HepG2 (cell line): ENCODE results near the gene RFX2. TPM values are rescaled to one million over a fixed set of nuclear protein-coding genes. Genes with fewer than 3 reads are reported as not detected.
"Not testable (repeated sequence)": the region's sequence is repeated elsewhere in the genome, so short reads cannot be mapped to it uniquely, and the experiment has no call there.

Experiments
- ATAC-seq: fragments of 200-7000 bp; cut with Tn5 transposase; 3 replicates; pipeline ENCODE4 v1.9.1; 2020; ENCODE audit warnings: mild to moderate bottlenecking, moderate library complexity
- BruUV-seq: library from RNA; stranded (reverse); fragments of 400-500 nt; replicated peaks from 2 replicates; lab custom pipeline; 2021; lab: Mats Ljungman, UMichigan
- CTCF ChIA-PET: fragments of 300-600 bp; formaldehyde crosslinking; extraction: SDS; loops from one replicate; lab custom pipeline; 2021; ENCODE audit warnings: low total read pairs, inconsistent platforms, low intra/inter-chr PET ratio; lab: Yijun Ruan, JAX
- POLR2A ChIA-PET: fragments of 350-600 bp; sonication (Branson Sonifier 250); formaldehyde crosslinking; loops from one replicate; lab custom pipeline; 2020; ENCODE audit warnings: antibody characterized with exemption, inconsistent platforms; lab: Yijun Ruan, JAX
- DNase-seq: peaks from one replicate; pipeline ENCODE4 v3.0.0-alpha.2; 2015; ENCODE audit warnings: low spot score
- FAIRE-seq: peaks from 3 replicates; lab custom pipeline; 2011; peaks lifted over from hg19 to GRCh38; lab: Jason Lieb, UNC
- H2AFZ ChIP-seq: one replicate; pipeline ENCODE4 v1.6.1; 2011; ENCODE audit warnings: low read length, inconsistent platforms
- H3K27ac ChIP-seq: fragments of 300-600 bp; 3 replicates; pipeline ENCODE4 v1.8.0; 2011; ENCODE audit warnings: mixed run types, mild to moderate bottlenecking, mixed read lengths, low read length, inconsistent platforms; ENCODE audit not compliant: insufficient read depth; ENCODE audit errors: extremely low read length
- H3K27me3 ChIP-seq, 2 experiments: fragments of 200-600 bp in 1 of 2; 2 replicates in 1 of 2; 3 replicates in 1 of 2; pipeline versions ENCODE4 v1.6.0 to v1.8.0; 2011; ENCODE audit warnings: low read length in 2 of 2, mild to moderate bottlenecking in 2 of 2, moderate library complexity in 2 of 2, inconsistent platforms in 1 of 2; ENCODE audit not compliant: insufficient read depth in 2 of 2, control insufficient read depth in 1 of 2
- H3K36me3 ChIP-seq, 2 experiments: fragments of 200-600 bp in 1 of 2; replicated peaks in 1 of 2; 2 replicates in 1 of 2; 3 replicates in 1 of 2; pipeline versions ENCODE4 v1.5.1 to v1.8.0; 2011; ENCODE audit warnings: low read length in 2 of 2, inconsistent platforms in 1 of 2; ENCODE audit not compliant: insufficient read depth in 2 of 2, control insufficient read depth in 1 of 2
- H3K4me1 ChIP-seq: 2 replicates; pipeline ENCODE4 v1.5.1; 2012; ENCODE audit warnings: low read length, inconsistent platforms; ENCODE audit not compliant: insufficient read depth
- H3K4me2 ChIP-seq: 2 replicates; pipeline ENCODE4 v1.6.0; 2011; ENCODE audit warnings: low read depth, low read length, inconsistent platforms
- H3K4me3 ChIP-seq, 3 experiments: fragments of 200-600 bp in 1 of 3; sonication (generic), shearing (Covaris generic) in 1 of 3; replicated peaks in 1 of 3; 2 replicates each; pipeline ENCODE4 v1.5.1; 2011 to 2016; ENCODE audit warnings: low read length in 3 of 3, inconsistent platforms in 2 of 3, low read depth in 2 of 3, mild to moderate bottlenecking in 2 of 3, control low read depth in 1 of 3, mixed read lengths in 1 of 3; ENCODE audit not compliant: insufficient read depth in 1 of 3
- H3K79me2 ChIP-seq: one replicate; pipeline ENCODE4 v1.6.1; 2011; ENCODE audit warnings: low read length, inconsistent platforms; ENCODE audit not compliant: insufficient read depth
- H3K9ac ChIP-seq: 2 replicates; pipeline ENCODE4 v1.6.0; 2011; ENCODE audit warnings: mild to moderate bottlenecking, low read depth, low read length, inconsistent platforms; ENCODE audit not compliant: insufficient read depth
- H3K9me3 ChIP-seq: 2 replicates; pipeline ENCODE4 v1.5.1; 2012; ENCODE audit warnings: mild to moderate bottlenecking, low read length
- H4K20me1 ChIP-seq: 2 replicates; pipeline ENCODE4 v1.6.0; 2011; ENCODE audit warnings: inconsistent platforms, mild to moderate bottlenecking, low read length, moderate library complexity; ENCODE audit not compliant: insufficient read depth
- BHLHE40 ChIP-seq: IDR thresholded peaks from 2 replicates; pipeline ENCODE4 v1.6.1; 2011; ENCODE audit warnings: low read length, improper control_type of control experiment
- HNF4G ChIP-seq, 2 experiments: sonication (generic) in 1 of 2; formaldehyde crosslinking in 1 of 2; IDR thresholded peaks; 2 replicates each; pipeline versions ENCODE4 v1.4.0 to v1.6.1; 2011 to 2020; ENCODE audit warnings: borderline replicate concordance in 2 of 2, low read depth in 2 of 2, mild to moderate bottlenecking in 2 of 2, low read length in 1 of 2, missing genetic modification reagents in 1 of 2, moderate library complexity in 1 of 2
- ZNF121 ChIP-seq: sonication (generic); formaldehyde crosslinking; IDR thresholded peaks from 2 replicates; pipeline ENCODE4 v1.5.0; 2020; ENCODE audit warnings: mild to moderate bottlenecking, missing genetic modification reagents
- WGBS: methylation state at CpG from one replicate; pipeline ENCODE4 v1.1.6; 2017; ENCODE audit warnings: low lambda C conversion rate; 5-methylcytosine and 5-hydroxymethylcytosine counted together
- in situ Hi-C: cut with HindIII; loops from 2 replicates; pipeline ENCODE4 v1.10.0; 2017; ENCODE audit warnings: low pct_unique_long_range_greater_than_20kb; ENCODE audit not compliant: extremely low pct_ligation_motif_present
- intact Hi-C: fragments of 100-400 bp; cut with micrococcal nuclease; formaldehyde crosslinking; loops from one replicate; pipeline ENCODE4 v1.10.0; 2022; ENCODE audit not compliant: unreplicated experiment
- polyA plus RNA-seq, 8 experiments: library from polyadenylated mRNA; depleted of rRNA in 3 of 8; stranded (reverse) in 7 of 8; unstranded in 1 of 8; fragments of >200 nt; fragmentation: Illumina TruSeq in 4 of 8; extraction: Trizol in 4 of 8; gene quantifications; 2 replicates each; pipeline versions ENCODE4 v1.2.1 to v1.2.3, GENCODE V29; 2011 to 2016; ENCODE audit warnings: low read depth in 4 of 8, missing spikeins in 1 of 8, mixed read lengths in 1 of 8; ENCODE audit not compliant: insufficient read depth in 1 of 8
- total RNA-seq, 5 experiments: library from RNA; depleted of rRNA; stranded (reverse); fragments of >200 nt; fragmentation: Illumina TruSeq; extraction: Trizol; gene quantifications; 2 replicates each; pipeline ENCODE4 v1.2.3, GENCODE V29; 2016; ENCODE audit warnings: low read depth in 1 of 5

RFX2 gene
- total and polyA plus RNA-seq, 2 of the 13 experiments (the other 11 are each of a cell fraction or from before 2014, with no cell fraction given) = 2.8 to 3.3 TPM

- 78% methylated on average over 10 of the region's 20 CpGs for WGBS
- TF ChIP-seq BHLHE40 (no peak), HNF4G (IDR thresholded peaks at IDR 0.05; ENCODE audit: borderline replicate concordance, low read depth, low read length) (no peak), HNF4G (CRISPR knock-in tag; IDR thresholded peaks at IDR 0.05; ENCODE audit: borderline replicate concordance, low read depth) (no peak)
- H3K4me2 ChIP-seq = no peak overlapping the region
- BruUV-seq = no TSS peak
- ChIA-PET POLR2A (no interaction called here), CTCF (no interaction called here)
- H3K4me1 ChIP-seq = peaks cover 20% of the 10 kb centered on the region
- H4K20me1 ChIP-seq = no peaks in the 10 kb centered on the region
- no peaks in the 10 kb centered on the region for H3K79me2 ChIP-seq
- in situ Hi-C loops (no loop called here), intact Hi-C loops (no loop called here)
- H3K9me3 ChIP-seq = no peaks in the 10 kb centered on the region
- no peaks in the 10 kb centered on the region for H3K36me3 ChIP-seq
- ATAC-seq (no peak), DNase-seq (no peak), FAIRE-seq (no peak)
- no peak overlapping the region for H3K27ac ChIP-seq
- H3K4me3 ChIP-seq = no peak overlapping the region
- H2AFZ ChIP-seq = no peak overlapping the region
- peaks cover 0 to 3% of the 10 kb centered on the region in 2 experiments; a peak in 1 of 5 replicates for H3K27me3 ChIP-seq
- H3K9ac ChIP-seq = no peak overlapping the region
Observed at GRCh38 chr19:6006896-6007295, 103.4 kb downstream of the RFX2 start.

- CTCF ChIA-PET, in situ Hi-C loops: not testable (repeated sequence)
- WGBS = 61% methylated on average over 6 of the region's 7 CpGs
Observed at GRCh38 chr19:6006070-6006446, 104.2 kb downstream of the RFX2 start.

More at GRCh38 chr19:6006070-6006446, 104.2 kb downstream of the RFX2 start:
- H3K9ac ChIP-seq, H3K79me2 ChIP-seq, DNase-seq, BruUV-seq, H3K36me3 ChIP-seq, intact Hi-C loops, H3K4me2 ChIP-seq, H3K27me3 ChIP-seq, H3K9me3 ChIP-seq, FAIRE-seq, ATAC-seq, H2AFZ ChIP-seq, POLR2A ChIA-PET, H4K20me1 ChIP-seq, H3K4me3 ChIP-seq, H3K27ac ChIP-seq: not testable (repeated sequence)
- 0 out of 2 replicates have a peak, but pooled peaks have one; percentile 39 for TF ChIP-seq ZNF121
- H3K4me1 ChIP-seq = peaks cover 12% of the 10 kb centered on the region
